Breast epithelium (tissue), 4 donors: ENCODE measurements around the gene MAN1A1. TPM values are rescaled to one million over a fixed set of nuclear protein-coding genes. Genes with fewer than 3 reads are reported as not detected.
"Not testable (repeated sequence)": the region's sequence is repeated elsewhere in the genome, so short reads cannot be mapped to it uniquely, and the experiment has no call there.

Experiments used
- DNase-seq, 2 donors: peaks; one replicate each; pipeline ENCODE4 v3.0.0-alpha.2; 2019; ENCODE audit warnings: low spot score in 2 of 2
- H3K27ac ChIP-seq, 2 donors: fragments of 200-600 bp; sonication (generic) in 1 of 2; one replicate each; pipeline ENCODE4 v1.5.1; 2016 to 2019; ENCODE audit warnings: mild to moderate bottlenecking in 1 of 2
- H3K27me3 ChIP-seq, 2 donors: fragments of 200-600 bp; sonication (generic) in 1 of 2; one replicate each; pipeline versions ENCODE4 v1.5.1 to v1.6.0; 2017 to 2019; ENCODE audit warnings: control low read depth in 1 of 2, mild to moderate bottlenecking in 1 of 2
- H3K36me3 ChIP-seq: fragments of 200-600 bp; one replicate; pipeline ENCODE4 v1.5.1; 2019
- H3K4me1 ChIP-seq, 2 donors: fragments of 200-600 bp; sonication (generic); one replicate each; pipeline ENCODE4 v1.5.1; 2016 to 2019; ENCODE audit warnings: control low read depth in 1 of 2
- H3K4me3 ChIP-seq, 3 donors: fragments of 200-600 bp; sonication (generic); 1 replicate in 2 of 3; 2 replicates in 1 of 3; pipeline ENCODE4 v1.5.1; 2016 to 2019; ENCODE audit warnings: mild to moderate bottlenecking in 3 of 3, moderate library complexity in 2 of 3
- H3K9me3 ChIP-seq, 2 donors: fragments of 200-600 bp; sonication (generic) in 1 of 2; one replicate each; pipeline ENCODE4 v1.5.1; 2016 to 2019; ENCODE audit warnings: control low read depth in 1 of 2
- POLR2A ChIP-seq: fragments of 450-650 bp; IDR thresholded peaks from one replicate; pipeline ENCODE4 v1.6.1; 2016; ENCODE audit warnings: antibody characterized with exemption, mild to moderate bottlenecking, moderate library complexity
- POLR2AphosphoS5 ChIP-seq, 3 donors: sonication (generic); formaldehyde crosslinking; IDR thresholded peaks; one replicate each; pipeline ENCODE4 v1.6.1; 2017; ENCODE audit warnings: antibody characterized with exemption in 3 of 3
- intact Hi-C: fragments of 100-400 bp; cut with DNase I; formaldehyde crosslinking; loops from one replicate; pipeline ENCODE4 v1.15.1; 2023; ENCODE audit warnings: low total_unique reads
- total RNA-seq, 3 donors: library from RNA; depleted of rRNA; stranded (reverse); fragments of >200 nt; gene quantifications; one replicate each; pipeline ENCODE4 v1.1.0, GENCODE V29; 2016
- TF ChIP-seq, protein P1 (sequence below), 3 donors: fragments of 450-650 bp; IDR thresholded peaks; one replicate each; pipeline ENCODE4 v1.5.1; 2016 to 2017; ENCODE audit warnings: antibody characterized with exemption in 3 of 3, mild to moderate bottlenecking in 3 of 3, moderate library complexity in 3 of 3

MAN1A1 gene
- total RNA-seq, 3 donors from 2014 or later, result 81.2 to 481 (median 104) TPM

DNA sequence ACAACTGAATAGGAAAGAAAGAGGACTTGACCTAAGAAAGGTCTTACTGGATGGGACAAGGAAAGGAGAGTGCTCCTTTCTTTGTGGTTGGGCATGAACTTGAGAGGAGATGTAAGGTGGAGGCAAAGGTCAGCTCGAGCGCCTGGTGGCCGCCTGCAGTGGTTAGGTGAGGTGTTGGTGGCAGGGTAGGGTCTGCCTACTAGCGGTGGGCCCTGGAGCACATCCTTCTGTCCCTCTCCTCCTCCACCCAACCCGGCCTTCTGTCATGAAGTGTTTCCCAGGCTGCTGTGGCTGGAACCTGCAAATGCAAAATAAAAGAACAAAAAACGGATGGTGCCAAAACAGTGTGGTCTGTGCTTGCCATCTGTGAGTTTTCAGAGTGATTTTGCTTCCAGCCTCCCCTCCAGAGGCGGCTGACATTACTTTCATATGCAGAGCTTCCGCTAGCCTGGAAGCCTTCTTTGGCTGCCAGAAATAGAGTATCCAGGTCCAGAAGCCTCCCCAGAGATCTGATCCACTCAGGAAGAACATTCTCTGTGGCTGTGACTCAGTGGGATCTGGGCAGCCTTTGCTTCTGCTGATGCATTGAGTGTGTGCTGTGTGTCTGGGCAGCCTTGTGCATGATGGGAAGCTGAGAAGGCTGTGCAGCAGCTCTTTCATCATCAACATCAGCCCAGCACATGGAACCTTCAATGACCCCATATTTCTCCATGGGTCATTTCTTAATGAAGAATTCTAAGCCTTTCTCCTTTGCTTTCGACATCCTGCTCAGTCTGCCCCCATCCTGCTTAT lies 191.3 kb downstream of the MAN1A1 start:
- TF ChIP-seq, protein P1, sequence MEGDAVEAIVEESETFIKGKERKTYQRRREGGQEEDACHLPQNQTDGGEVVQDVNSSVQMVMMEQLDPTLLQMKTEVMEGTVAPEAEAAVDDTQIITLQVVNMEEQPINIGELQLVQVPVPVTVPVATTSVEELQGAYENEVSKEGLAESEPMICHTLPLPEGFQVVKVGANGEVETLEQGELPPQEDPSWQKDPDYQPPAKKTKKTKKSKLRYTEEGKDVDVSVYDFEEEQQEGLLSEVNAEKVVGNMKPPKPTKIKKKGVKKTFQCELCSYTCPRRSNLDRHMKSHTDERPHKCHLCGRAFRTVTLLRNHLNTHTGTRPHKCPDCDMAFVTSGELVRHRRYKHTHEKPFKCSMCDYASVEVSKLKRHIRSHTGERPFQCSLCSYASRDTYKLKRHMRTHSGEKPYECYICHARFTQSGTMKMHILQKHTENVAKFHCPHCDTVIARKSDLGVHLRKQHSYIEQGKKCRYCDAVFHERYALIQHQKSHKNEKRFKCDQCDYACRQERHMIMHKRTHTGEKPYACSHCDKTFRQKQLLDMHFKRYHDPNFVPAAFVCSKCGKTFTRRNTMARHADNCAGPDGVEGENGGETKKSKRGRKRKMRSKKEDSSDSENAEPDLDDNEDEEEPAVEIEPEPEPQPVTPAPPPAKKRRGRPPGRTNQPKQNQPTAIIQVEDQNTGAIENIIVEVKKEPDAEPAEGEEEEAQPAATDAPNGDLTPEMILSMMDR (IDR thresholded peaks at IDR 0.05), result no peak
- TF ChIP-seq POLR2AphosphoS5 (IDR thresholded peaks at IDR 0.05), result peak; percentile 32 to 84 (median 60)
- TF ChIP-seq POLR2A, result no peak
- intact Hi-C loops, result no loop called here

DNA sequence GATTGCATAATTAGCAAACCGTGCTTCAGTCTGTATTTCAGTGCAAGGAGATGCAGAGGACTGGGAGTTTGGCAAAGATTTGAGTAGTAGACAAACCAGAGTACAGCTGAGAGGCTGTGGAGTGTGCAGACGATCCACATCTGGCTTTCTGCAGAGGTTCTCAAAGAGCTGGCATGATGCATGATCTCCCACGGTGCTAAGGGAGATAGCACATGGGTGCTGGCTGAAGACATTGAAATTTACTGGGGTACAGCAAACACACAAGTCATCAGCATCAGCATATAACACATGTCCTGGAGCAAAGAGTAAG lies 192.1 kb downstream of the MAN1A1 start:
- H3K4me1 ChIP-seq, result no peaks in the 10 kb centered on the region
- TF ChIP-seq POLR2A (no peak), POLR2AphosphoS5 (IDR thresholded peaks at IDR 0.05) (no peak)
- TF ChIP-seq, protein P1 (IDR thresholded peaks at IDR 0.05), result no peak
- H3K27me3 ChIP-seq, result no peaks in the 10 kb centered on the region
- no peaks in the 10 kb centered on the region for H3K36me3 ChIP-seq
- H3K4me3 ChIP-seq, result no peak overlapping the region
- H3K27ac ChIP-seq, result peak overlapping the region in 1 of 2 donors; percentile 54
- no peaks in the 10 kb centered on the region for H3K9me3 ChIP-seq
- DNase-seq, result no peak
- intact Hi-C loops, result no loop called here

More for the DNA sequence above, 191.3 kb downstream of the MAN1A1 start:
- Histone ChIP-seq H3K36me3 (no peaks in the 10 kb centered on the region), H3K4me3 (no peak overlapping the region), H3K9me3 (no peaks in the 10 kb centered on the region), H3K27me3 (no peaks in the 10 kb centered on the region), H3K4me1 (no peaks in the 10 kb centered on the region), H3K27ac (peak overlapping the region in 1 of 2 donors; percentile 54)
- DNase-seq, result peak in 1 of 2 donors; percentile 44

DNA sequence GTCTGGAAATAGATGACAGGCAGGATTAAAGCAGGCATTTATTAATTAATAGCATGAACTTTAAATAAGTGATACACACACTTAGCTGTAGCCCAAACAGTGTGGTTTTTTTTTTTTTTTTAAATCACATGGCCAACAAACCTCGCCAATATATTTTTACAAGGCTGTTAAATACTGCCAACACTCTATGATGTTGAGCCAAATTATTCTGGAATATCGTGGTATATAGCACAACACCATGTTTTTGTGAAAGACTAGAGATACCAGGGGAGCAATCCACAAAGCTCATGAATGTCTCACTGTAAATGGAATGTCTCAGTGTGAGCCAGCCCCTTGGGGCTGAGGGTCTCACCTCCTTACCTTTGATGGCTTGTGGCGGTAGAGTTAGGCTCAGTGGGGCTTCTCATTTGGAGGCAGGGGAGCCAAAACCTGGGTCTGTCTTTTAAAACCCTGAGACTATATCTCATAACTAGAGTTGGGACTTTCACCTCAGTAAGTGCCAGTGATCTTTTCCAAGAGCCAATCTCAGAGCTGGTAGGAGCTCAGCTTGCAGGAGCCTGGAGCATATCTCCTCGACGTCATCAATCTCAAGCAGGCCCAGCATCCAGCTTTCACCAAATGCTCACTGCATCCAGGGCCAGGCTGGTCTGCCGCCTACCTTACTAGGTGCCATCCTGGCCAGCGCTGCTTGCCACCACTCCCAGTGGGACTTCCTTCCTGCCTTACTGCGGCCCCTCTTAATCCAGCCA lies 192.6 kb downstream of the MAN1A1 start:
- intact Hi-C loops, result no loop called here
- DNase-seq, result no peak
- H3K27ac ChIP-seq, result peak overlapping the region in 1 of 2 donors; percentile 54
- no peaks in the 10 kb centered on the region for H3K9me3 ChIP-seq
- no peaks in the 10 kb centered on the region for H3K27me3 ChIP-seq
- TF ChIP-seq POLR2AphosphoS5 (IDR thresholded peaks at IDR 0.05), result no peak
- TF ChIP-seq, protein P1 (IDR thresholded peaks at IDR 0.05), result no peak
- no peak for TF ChIP-seq POLR2A
- no peak overlapping the region for H3K4me3 ChIP-seq
- H3K4me1 ChIP-seq, result no peaks in the 10 kb centered on the region
- no peaks in the 10 kb centered on the region for H3K36me3 ChIP-seq

DNA sequence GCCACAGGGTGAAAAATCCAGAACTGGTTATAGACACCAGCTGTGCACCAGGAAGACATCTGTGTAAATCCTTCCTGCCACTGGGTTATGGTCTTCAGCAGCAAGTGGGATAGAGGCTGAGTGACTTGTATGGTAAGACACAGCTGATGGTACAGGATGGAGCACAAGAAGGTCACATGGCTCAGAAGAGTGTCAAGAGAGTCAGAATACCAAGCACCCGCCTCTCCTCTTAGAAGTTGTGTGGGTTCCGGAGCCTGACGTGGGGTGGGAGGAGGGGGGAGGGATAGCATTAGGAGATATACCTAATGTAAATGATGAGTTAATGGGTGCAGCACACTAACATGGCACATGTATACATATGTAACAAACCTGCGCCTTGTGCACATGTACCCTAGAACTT lies 193.5 kb downstream of the MAN1A1 start:
- H3K9me3 ChIP-seq, H3K36me3 ChIP-seq, H3K27ac ChIP-seq, intact Hi-C loops, H3K4me1 ChIP-seq, H3K4me3 ChIP-seq, DNase-seq, H3K27me3 ChIP-seq: not testable (repeated sequence)

DNA sequence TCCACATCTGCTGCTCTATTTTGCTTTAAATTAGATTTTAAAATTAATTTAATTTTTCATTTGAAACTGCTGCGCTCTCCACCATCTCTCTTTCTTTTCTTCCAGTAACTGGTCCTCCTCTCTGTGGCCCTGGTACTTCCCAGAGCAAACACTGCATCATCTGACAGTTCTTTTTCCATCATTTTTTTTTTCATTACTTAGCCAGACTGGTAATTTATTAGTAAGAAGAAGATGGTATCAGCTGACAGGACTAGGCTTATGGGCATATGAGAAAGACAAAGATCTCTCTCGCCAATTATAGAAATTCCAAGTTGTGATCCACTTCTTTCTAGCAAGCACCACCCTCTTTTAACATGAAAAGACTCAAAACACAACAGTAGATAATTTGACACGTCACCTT lies 197.4 kb downstream of the MAN1A1 start:
- DNase-seq, result no peak
- no peak overlapping the region for H3K27ac ChIP-seq
- no peak overlapping the region for H3K4me3 ChIP-seq
- H3K9me3 ChIP-seq, result no peaks in the 10 kb centered on the region
- H3K27me3 ChIP-seq, result no peaks in the 10 kb centered on the region
- intact Hi-C loops, result no loop called here
- TF ChIP-seq POLR2AphosphoS5 (IDR thresholded peaks at IDR 0.05), result no peak
- TF ChIP-seq, protein P1 (IDR thresholded peaks at IDR 0.05), result no peak
- no peak for TF ChIP-seq POLR2A
- no peaks in the 10 kb centered on the region for H3K36me3 ChIP-seq
- no peaks in the 10 kb centered on the region for H3K4me1 ChIP-seq
